Mesothelial cell of epicardium (in vitro differentiated cells): ENCODE data around the gene PTPRR. TPM values are rescaled to one million over a fixed set of nuclear protein-coding genes. Genes with fewer than 3 reads are reported as not detected.

ENCODE experiments used
- DNase-seq, 2 experiments: peaks; one replicate each; pipeline ENCODE4 v3.0.0; 2021; ENCODE audit warnings: low spot score in 2 of 2; ENCODE audit not compliant: unreplicated experiment in 2 of 2
- H3K27ac Mint-ChIP-seq: 2 replicates; pipeline ENCODE4 v1.8.0; 2021; ENCODE audit warnings: mixed read lengths
- H3K27me3 Mint-ChIP-seq: 2 replicates; pipeline ENCODE4 v1.8.0; 2021; ENCODE audit warnings: low read depth, mixed read lengths
- H3K36me3 Mint-ChIP-seq: 2 replicates; pipeline ENCODE4 v1.8.0; 2021; ENCODE audit warnings: mixed read lengths
- H3K4me1 Mint-ChIP-seq: 2 replicates; pipeline ENCODE4 v1.8.0; 2021; ENCODE audit warnings: mixed read lengths
- H3K4me3 Mint-ChIP-seq: 2 replicates; pipeline ENCODE4 v1.8.0; 2021; ENCODE audit warnings: mild to moderate bottlenecking, moderate library complexity, mixed read lengths
- H3K9me3 Mint-ChIP-seq: 2 replicates; pipeline ENCODE4 v1.8.0; 2021; ENCODE audit warnings: mixed read lengths
- total RNA-seq: library from RNA; stranded (reverse); gene quantifications from 3 replicates; pipeline ENCODE4 v1.2.1, GENCODE V29; 2021
- TF ChIP-seq, protein P1 (sequence below): fragments of 200-600 bp; sonication (generic); IDR thresholded peaks from one replicate; pipeline ENCODE4 v1.5.0; 2021; ENCODE audit warnings: antibody characterized with exemption; ENCODE audit not compliant: unreplicated experiment

PTPRR gene
- total RNA-seq, 1 donor from 2014 or later = 0.38 TPM

DNA sequence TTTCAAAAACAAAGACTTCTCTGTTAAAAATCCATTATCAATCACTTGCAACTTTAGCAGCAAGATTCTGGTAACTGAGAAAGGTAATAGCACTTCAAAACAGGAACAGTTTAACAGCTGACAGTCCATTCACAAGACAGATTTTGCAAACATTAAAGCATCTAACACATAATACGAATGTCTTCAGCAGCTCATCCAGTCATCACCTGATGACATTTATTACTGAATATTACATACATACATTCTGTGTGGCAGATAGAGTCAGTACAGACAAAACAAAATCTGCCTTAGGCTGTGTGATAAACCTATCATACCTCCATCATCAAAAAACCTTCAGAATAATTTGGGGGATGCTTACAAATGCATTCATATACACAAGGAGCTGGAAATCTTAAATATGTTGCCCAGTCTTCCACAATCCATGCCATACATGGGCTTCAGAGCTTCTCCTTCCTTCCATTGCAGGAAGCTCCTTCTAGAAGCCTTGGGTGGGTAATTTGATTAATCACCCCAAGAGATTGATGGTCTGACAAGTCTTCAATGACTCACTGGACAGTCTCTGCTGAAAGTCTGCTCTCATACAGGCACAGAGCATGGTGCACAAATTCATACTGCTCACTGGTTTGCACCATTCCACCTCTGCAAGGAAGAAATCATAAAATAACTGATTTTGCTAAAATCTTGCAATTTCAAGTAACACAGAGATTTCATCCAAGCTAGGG is 281.7 kb downstream of the PTPRR start:
- DNase-seq = no peak
- peaks cover 5% of the 10 kb centered on the region for H3K4me1 Mint-ChIP-seq
- H3K4me3 Mint-ChIP-seq = no peak overlapping the region
- TF ChIP-seq, protein P1, sequence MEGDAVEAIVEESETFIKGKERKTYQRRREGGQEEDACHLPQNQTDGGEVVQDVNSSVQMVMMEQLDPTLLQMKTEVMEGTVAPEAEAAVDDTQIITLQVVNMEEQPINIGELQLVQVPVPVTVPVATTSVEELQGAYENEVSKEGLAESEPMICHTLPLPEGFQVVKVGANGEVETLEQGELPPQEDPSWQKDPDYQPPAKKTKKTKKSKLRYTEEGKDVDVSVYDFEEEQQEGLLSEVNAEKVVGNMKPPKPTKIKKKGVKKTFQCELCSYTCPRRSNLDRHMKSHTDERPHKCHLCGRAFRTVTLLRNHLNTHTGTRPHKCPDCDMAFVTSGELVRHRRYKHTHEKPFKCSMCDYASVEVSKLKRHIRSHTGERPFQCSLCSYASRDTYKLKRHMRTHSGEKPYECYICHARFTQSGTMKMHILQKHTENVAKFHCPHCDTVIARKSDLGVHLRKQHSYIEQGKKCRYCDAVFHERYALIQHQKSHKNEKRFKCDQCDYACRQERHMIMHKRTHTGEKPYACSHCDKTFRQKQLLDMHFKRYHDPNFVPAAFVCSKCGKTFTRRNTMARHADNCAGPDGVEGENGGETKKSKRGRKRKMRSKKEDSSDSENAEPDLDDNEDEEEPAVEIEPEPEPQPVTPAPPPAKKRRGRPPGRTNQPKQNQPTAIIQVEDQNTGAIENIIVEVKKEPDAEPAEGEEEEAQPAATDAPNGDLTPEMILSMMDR = no peak
- H3K27me3 Mint-ChIP-seq = peaks cover 3% of the 10 kb centered on the region
- H3K27ac Mint-ChIP-seq = no peak overlapping the region
- H3K36me3 Mint-ChIP-seq = no peaks in the 10 kb centered on the region
- H3K9me3 Mint-ChIP-seq = no peaks in the 10 kb centered on the region

DNA sequence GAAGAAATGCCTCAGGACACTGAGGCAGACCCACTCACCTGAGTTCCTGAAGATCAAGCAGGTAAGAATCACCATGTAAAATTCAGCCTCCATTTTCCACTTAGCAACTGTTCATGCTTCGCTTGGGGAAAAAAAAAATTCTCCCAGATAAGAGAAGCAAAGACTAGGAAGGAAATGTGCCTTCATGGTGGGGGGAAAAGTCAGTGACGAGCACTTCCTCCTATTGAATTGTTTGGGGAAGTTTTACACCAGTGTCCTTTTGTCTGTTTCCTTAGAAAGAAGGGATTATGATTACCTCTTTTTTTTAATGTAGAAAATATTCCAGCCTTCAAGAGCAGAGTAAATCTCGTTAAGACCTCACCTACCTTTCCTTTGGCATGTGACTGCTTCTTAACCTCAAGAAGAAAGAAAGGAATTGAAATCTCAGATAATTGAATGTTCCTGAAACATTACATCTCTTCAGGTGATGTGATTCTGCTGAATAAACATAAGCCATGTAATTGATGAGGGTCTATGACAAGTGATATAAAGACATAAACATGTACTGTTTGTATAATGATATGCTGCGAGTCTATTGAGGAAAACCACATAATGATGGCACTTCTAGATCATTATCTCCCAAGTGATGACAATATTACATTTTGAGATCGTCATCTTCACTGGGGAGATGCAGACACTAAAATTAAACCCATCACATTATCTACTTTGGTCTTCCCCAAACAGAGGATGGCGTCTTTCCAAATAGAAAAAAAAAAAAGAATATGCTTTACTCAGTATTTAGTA is 283.0 kb downstream of the PTPRR start, which contains the start of gene PTPRB:
PTPRB (minus strand) TSS at position 127 of the 783 bp plus-strand sequence; CDS start at position 93, 34 bp downstream.
- Mint-ChIP-seq H3K4me1 (peaks cover 5% of the 10 kb centered on the region), H3K27me3 (peaks cover 3% of the 10 kb centered on the region), H3K36me3 (no peaks in the 10 kb centered on the region), H3K9me3 (no peaks in the 10 kb centered on the region), H3K4me3 (no peak within 1 kb of the TSS), H3K27ac (no peak within 1 kb of the TSS)
- TF ChIP-seq, protein P1 = no peak
- no peak for DNase-seq

- H3K36me3 Mint-ChIP-seq = no peaks in the 10 kb centered on the region
- no peaks in the 10 kb centered on the region for H3K9me3 Mint-ChIP-seq
- peaks cover 3% of the 10 kb centered on the region for H3K27me3 Mint-ChIP-seq
- no peak overlapping the region for H3K27ac Mint-ChIP-seq
- no peak overlapping the region for H3K4me3 Mint-ChIP-seq
- TF ChIP-seq, protein P1 = no peak
- H3K4me1 Mint-ChIP-seq = peaks cover 5% of the 10 kb centered on the region
- no peak for DNase-seq
These were observed 284.8 kb downstream of the PTPRR start for GRCh38 chr12:70635755-70636154.

- H3K4me1 Mint-ChIP-seq = no peaks in the 10 kb centered on the region
- DNase-seq = no peak
- no peak overlapping the region for H3K27ac Mint-ChIP-seq
- H3K36me3 Mint-ChIP-seq = no peaks in the 10 kb centered on the region
- peaks cover 12% of the 10 kb centered on the region for H3K9me3 Mint-ChIP-seq
- peaks cover 9% of the 10 kb centered on the region for H3K27me3 Mint-ChIP-seq
- no peak overlapping the region for H3K4me3 Mint-ChIP-seq
- TF ChIP-seq, protein P1 = no peak
These were observed 291.6 kb downstream of the PTPRR start for GRCh38 chr12:70628701-70629480.

DNA sequence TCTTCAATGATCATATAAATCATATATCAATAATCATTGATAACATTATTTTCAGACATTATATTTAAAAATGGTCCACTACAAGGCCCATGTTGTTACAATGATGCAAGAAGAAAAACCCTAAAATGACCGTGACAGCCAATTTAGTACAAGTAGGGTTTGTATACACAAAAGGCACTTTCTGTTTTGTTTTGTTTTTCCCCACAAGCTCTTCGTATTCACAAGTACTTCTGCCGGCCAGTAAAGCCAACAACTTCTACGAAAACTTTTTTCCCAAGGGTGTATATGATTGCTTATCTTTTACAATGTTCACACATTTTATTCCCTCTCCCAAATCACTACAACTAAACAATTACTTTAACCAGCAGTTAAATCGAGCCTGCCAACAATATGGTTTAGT is 292.9 kb downstream of the PTPRR start:
- Mint-ChIP-seq H3K27me3 (peaks cover 20% of the 10 kb centered on the region), H3K27ac (no peak overlapping the region), H3K9me3 (peaks cover 12% of the 10 kb centered on the region), H3K36me3 (no peaks in the 10 kb centered on the region), H3K4me1 (no peaks in the 10 kb centered on the region), H3K4me3 (no peak overlapping the region)
- TF ChIP-seq, protein P1 = no peak
- no peak for DNase-seq
